Body of pancreas (tissue), 4 donors: ENCODE results near the gene ZNF79. TPM values are rescaled to one million over a fixed set of nuclear protein-coding genes. Genes with fewer than 3 reads are reported as not detected.

Experiments
- ATAC-seq: fragments of 150-250 bp; one replicate; pipeline ENCODE4 v1.9.1; 2016
- DNase-seq, 4 donors: peaks; one replicate each; pipeline ENCODE4 v3.0.0-alpha.2; 2019
- H3K27ac ChIP-seq, 4 donors: fragments of 200-600 bp; sonication (generic); 1 replicate in 3 of 4; 2 replicates in 1 of 4; pipeline versions ENCODE4 v1.5.1 to v1.6.1; 2016 to 2019; ENCODE audit warnings: mild to moderate bottlenecking in 1 of 4, mixed read lengths in 1 of 4, moderate library complexity in 1 of 4
- H3K27me3 ChIP-seq, 2 donors: fragments of 200-600 bp; sonication (generic); one replicate each; pipeline ENCODE4 v1.6.0; 2016; ENCODE audit warnings: mild to moderate bottlenecking in 1 of 2
- H3K36me3 ChIP-seq, 2 donors: fragments of 200-600 bp; sonication (generic); replicated peaks in 1 of 2; 2 replicates each; pipeline ENCODE4 v1.5.1; 2016; ENCODE audit warnings: low read depth in 2 of 2; ENCODE audit not compliant: insufficient read depth in 1 of 2
- H3K4me1 ChIP-seq: fragments of 200-600 bp; sonication (generic); one replicate; pipeline ENCODE4 v1.6.0; 2016
- H3K4me3 ChIP-seq, 2 donors: fragments of 200-600 bp; sonication (generic); 1 replicate in 1 of 2; 2 replicates in 1 of 2; pipeline ENCODE4 v1.5.1; 2016 to 2019
- H3K9me3 ChIP-seq, 3 donors: fragments of 200-600 bp; sonication (generic); 1 replicate in 2 of 3; 2 replicates in 1 of 3; pipeline ENCODE4 v1.5.1; 2016
- POLR2A ChIP-seq, 3 donors: fragments of 450-650 bp; IDR thresholded peaks; one replicate each; pipeline ENCODE4 v1.6.1; 2016; ENCODE audit warnings: antibody characterized with exemption in 3 of 3, mild to moderate bottlenecking in 2 of 3
- WGBS, 2 donors: methylation state at CpG; one replicate each; pipeline ENCODE4 v1.1.5; 2017; 5-methylcytosine and 5-hydroxymethylcytosine counted together
- intact Hi-C: fragments of 100-400 bp; cut with DNase I; formaldehyde crosslinking; loops from one replicate; pipeline ENCODE4 v1.15.1; 2023
- total RNA-seq, 2 donors: library from RNA; depleted of rRNA; stranded (reverse); fragments of >200 nt; gene quantifications; one replicate each; pipeline ENCODE4 v1.1.0, GENCODE V29; 2016
- TF ChIP-seq, protein P1 (sequence below), 7 experiments: fragments of 450-650 bp in 4 of 7; fragments of 200-600 bp in 3 of 7; sonication (generic) in 3 of 7; IDR thresholded peaks; one replicate each; pipeline ENCODE4 v1.5.1; 2016 to 2019; ENCODE audit warnings: antibody characterized with exemption in 7 of 7

ZNF79 gene
- total RNA-seq, 2 donors from 2014 or later, result 4.7 to 11.5 TPM

DNA sequence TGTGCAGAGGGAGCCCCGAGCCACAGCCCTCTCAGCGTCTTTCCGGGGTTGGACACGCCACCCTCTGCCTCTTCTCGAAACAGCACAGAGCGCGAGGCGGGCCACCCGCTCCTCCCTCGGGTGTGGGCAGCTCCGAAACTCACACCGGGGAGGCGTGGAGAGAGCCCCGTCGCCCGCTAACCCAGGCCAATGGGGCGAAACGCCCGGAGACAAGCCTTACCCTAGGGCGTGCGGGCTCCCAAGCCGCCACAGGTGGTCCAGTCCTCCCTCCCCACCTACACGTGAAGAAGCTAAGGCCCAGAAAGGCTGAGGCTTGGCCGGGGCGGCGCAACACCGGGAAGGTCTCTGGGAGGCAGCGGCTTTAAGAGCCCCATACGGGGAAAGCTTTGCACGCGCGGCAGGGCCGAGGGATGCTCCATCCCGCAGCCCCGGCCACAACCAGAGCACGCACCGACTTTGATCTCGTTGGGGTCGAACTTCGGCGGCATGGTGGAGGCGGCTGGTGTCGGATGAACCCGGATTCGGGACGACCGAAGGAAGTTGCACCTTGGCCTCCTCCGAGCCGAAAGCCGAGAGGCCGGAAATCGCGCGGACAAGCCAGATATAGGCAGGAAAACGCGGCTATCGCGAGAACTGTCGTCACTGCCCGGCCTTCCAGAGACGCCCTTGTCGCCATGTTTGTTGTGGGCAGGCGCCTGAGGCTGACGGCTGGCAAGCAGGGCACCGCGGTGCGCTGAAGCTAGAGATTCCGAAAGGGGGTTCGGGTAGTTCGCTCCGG is 26.8 kb downstream of the ZNF79 start, which contains the start of the genes LRSAM1 and RPL12:
Gene LRSAM1 (plus strand): TSS at position 681 of the 778 bp plus-strand sequence. CDS start 3,018 bp downstream, outside the sequence.
Gene RPL12 (minus strand): TSS at position 577 of the 778 bp plus-strand sequence. CDS start 89 bp downstream, at position 488.
- peak within 1 kb of the TSS; percentile 49 to 61 for H3K4me3 ChIP-seq
- intact Hi-C loops, result no loop called here
- 0% methylated on average over 14 to 71 of the region's 71 CpGs for WGBS, 2 donors
- peak; percentile 98 to 100 (median 100) for TF ChIP-seq POLR2A (IDR thresholded peaks at IDR 0.05)
- TF ChIP-seq, protein P1, sequence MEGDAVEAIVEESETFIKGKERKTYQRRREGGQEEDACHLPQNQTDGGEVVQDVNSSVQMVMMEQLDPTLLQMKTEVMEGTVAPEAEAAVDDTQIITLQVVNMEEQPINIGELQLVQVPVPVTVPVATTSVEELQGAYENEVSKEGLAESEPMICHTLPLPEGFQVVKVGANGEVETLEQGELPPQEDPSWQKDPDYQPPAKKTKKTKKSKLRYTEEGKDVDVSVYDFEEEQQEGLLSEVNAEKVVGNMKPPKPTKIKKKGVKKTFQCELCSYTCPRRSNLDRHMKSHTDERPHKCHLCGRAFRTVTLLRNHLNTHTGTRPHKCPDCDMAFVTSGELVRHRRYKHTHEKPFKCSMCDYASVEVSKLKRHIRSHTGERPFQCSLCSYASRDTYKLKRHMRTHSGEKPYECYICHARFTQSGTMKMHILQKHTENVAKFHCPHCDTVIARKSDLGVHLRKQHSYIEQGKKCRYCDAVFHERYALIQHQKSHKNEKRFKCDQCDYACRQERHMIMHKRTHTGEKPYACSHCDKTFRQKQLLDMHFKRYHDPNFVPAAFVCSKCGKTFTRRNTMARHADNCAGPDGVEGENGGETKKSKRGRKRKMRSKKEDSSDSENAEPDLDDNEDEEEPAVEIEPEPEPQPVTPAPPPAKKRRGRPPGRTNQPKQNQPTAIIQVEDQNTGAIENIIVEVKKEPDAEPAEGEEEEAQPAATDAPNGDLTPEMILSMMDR (IDR thresholded peaks at IDR 0.05), result peak in 3 of 7 experiments; percentile 1 to 14 (median 5)
- no peaks in the 10 kb centered on the region for H3K9me3 ChIP-seq
- peaks cover 39% of the 10 kb centered on the region for H3K4me1 ChIP-seq
- ATAC-seq, result peak; percentile 85
- H3K27me3 ChIP-seq, result no peaks in the 10 kb centered on the region
- peaks cover 5 to 14% of the 10 kb centered on the region in 2 donors for H3K36me3 ChIP-seq
- peak; percentile 97 to 99 (median 98) for DNase-seq
- peak within 1 kb of the TSS; percentile 77 to 90 (median 86) for H3K27ac ChIP-seq

DNA sequence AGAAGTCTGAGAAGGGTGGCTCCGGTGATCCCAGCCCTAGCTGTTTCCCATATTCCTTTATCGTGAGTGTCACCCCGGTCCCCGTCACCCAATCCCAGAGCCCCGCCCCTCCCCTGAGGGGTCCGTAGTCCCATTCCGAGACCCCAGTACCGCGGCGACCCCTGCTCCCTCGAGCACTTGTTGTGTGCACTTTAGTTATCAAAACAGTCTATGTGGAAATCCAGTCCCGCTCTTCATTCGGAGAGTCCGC is 27.4 kb downstream of the ZNF79 start:
- 0% methylated on average over 14 of the region's 14 CpGs; no CpG with 5 or more reads in 1 of the 2 donors for WGBS, 2 donors
- Histone ChIP-seq H3K27me3 (no peaks in the 10 kb centered on the region), H3K9me3 (no peaks in the 10 kb centered on the region), H3K36me3 (peaks cover 5 to 14% of the 10 kb centered on the region in 2 donors), H3K4me3 (peak overlapping the region; percentile 49 to 61), H3K4me1 (peaks cover 38% of the 10 kb centered on the region), H3K27ac (peak overlapping the region; percentile 77 to 90 (median 84))
- ATAC-seq (no peak), DNase-seq (peak in 1 of 4 donors; percentile 50)
- TF ChIP-seq, protein P1 (IDR thresholded peaks at IDR 0.05), result no peak
- no peak for TF ChIP-seq POLR2A (IDR thresholded peaks at IDR 0.05)
- intact Hi-C loops, result no loop called here

DNA sequence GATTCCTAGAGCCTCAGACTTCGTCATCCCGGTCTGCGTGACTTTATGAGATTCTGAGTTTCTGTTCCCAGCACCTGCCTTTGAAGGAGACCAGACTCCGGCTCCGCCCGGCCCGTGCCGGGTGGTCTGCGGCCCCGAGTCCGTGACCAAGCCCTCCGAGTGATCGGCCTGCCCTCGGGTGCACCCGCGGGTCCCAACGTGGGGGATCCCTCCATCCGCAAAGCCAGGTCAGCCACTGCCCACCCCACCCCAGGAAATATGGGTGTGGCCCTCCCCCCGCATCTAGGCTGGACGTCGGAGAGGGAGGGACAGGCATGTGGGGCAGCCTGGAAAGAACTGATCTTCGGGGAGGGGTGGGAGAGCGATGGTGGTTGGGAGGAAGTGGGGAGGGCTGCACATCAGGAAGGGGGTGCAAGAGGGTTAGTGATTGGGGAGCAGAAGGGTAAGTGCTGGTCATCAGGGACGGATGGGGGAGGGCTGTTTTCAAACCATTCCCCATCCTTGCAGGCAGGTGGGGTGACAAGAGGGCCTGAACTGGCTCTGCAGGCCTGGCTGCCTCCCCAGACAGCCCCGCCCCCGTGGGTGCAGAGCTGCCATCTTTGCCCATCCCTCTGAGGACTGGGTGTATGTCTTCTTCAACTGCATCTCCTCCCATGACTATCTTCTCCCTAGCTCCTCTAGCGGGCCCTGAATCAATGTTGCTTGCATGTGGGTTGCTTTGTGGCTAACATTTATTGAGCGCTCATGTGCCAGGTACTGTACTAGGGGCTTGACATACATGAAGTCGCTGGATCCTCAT is 27.9 kb downstream of the ZNF79 start:
- peaks cover 1 to 10% of the 10 kb centered on the region in 2 donors for H3K36me3 ChIP-seq
- H3K4me3 ChIP-seq, result peak overlapping the region; percentile 49 to 61
- H3K27me3 ChIP-seq, result no peaks in the 10 kb centered on the region
- TF ChIP-seq POLR2A (IDR thresholded peaks at IDR 0.05), result no peak
- TF ChIP-seq, protein P1 (IDR thresholded peaks at IDR 0.05), result no peak
- peak overlapping the region; percentile 77 to 90 (median 84) for H3K27ac ChIP-seq
- H3K4me1 ChIP-seq, result peaks cover 38% of the 10 kb centered on the region
- 9 to 15% methylated on average over 9 to 29 of the region's 29 CpGs for WGBS, 2 donors
- no peaks in the 10 kb centered on the region for H3K9me3 ChIP-seq
- intact Hi-C loops, result no loop called here
- DNase-seq (peak; percentile 27 to 49 (median 37)), ATAC-seq (peak; percentile 18)

DNA sequence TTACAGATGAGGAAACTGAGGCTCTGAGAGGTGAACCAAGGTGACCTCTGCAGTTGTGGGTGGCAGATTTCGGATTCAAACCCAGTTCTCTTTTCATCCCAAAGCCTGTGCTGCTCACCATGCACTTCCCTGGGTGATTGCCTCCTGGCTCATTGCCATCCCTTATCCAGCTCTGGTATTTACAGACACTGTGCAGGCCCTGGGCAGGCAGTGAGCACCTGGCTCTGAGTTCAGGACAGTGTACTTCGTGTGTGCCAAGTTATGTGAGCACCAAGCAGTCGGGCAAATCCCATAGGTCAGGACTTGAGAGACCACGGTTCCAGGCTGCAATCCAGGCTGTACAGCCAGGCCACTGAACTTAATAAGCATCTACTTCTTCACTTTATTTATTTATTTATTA is 28.5 kb downstream of the ZNF79 start:
- DNase-seq (peak; percentile 87 to 94 (median 92)), ATAC-seq (peak; percentile 58)
- 11 to 22% methylated on average over 4 of the region's 4 CpGs for WGBS, 2 donors
- Histone ChIP-seq H3K27me3 (no peaks in the 10 kb centered on the region), H3K4me3 (no peak overlapping the region), H3K27ac (peak overlapping the region; percentile 77 to 90 (median 84)), H3K36me3 (peaks cover 0 to 4% of the 10 kb centered on the region in 2 donors), H3K9me3 (no peaks in the 10 kb centered on the region), H3K4me1 (peaks cover 38% of the 10 kb centered on the region)
- TF ChIP-seq POLR2A (IDR thresholded peaks at IDR 0.05), result no peak
- TF ChIP-seq, protein P1 (IDR thresholded peaks at IDR 0.05), result no peak
- intact Hi-C loops, result no loop called here
